HUES48 (cell line): ENCODE results near the gene SH3GLB1.
A peak's percentile ranks its signal among the peaks of the same experiment; 100 is the strongest.

ENCODE experiments used
- H3K27ac ChIP-seq: one replicate; pipeline ENCODE4 v1.7.0; 2013; ENCODE audit warnings: low read depth, low read length, inconsistent platforms
- H3K27me3 ChIP-seq: 2 replicates; pipeline ENCODE4 v1.6.1; 2013; ENCODE audit warnings: mild to moderate bottlenecking, low read length; ENCODE audit not compliant: control insufficient read depth, insufficient read depth
- H3K36me3 ChIP-seq: 2 replicates; pipeline ENCODE4 v1.6.1; 2013; ENCODE audit warnings: low read length; ENCODE audit not compliant: control insufficient read depth, insufficient read depth
- H3K4me1 ChIP-seq: 2 replicates; pipeline ENCODE4 v1.6.1; 2013; ENCODE audit warnings: mild to moderate bottlenecking, low read length; ENCODE audit not compliant: control insufficient read depth, insufficient read depth
- H3K4me3 ChIP-seq: 2 replicates; pipeline ENCODE4 v1.5.1; 2013; ENCODE audit warnings: mild to moderate bottlenecking, low read depth, low read length
- H3K9ac ChIP-seq: 2 replicates; pipeline ENCODE4 v1.6.1; 2013; ENCODE audit warnings: mild to moderate bottlenecking, low read depth, low read length, moderate library complexity
- H3K9me3 ChIP-seq: 2 replicates; pipeline ENCODE4 v1.6.1; 2013; ENCODE audit warnings: low read length; ENCODE audit not compliant: control insufficient read depth, insufficient read depth

The SH3GLB1 gene

GRCh38 chr1:86704972-86705664, 742 bp downstream of the SH3GLB1 start:
- Histone ChIP-seq H3K4me1 (peaks cover 17% of the 10 kb centered on the region), H3K27ac (peak overlapping the region; percentile 94), H3K4me3 (peak overlapping the region; percentile 81), H3K9me3 (no peaks in the 10 kb centered on the region), H3K36me3 (no peaks in the 10 kb centered on the region), H3K27me3 (peaks cover 8% of the 10 kb centered on the region), H3K9ac (peak overlapping the region; percentile 88)

- Histone ChIP-seq H3K9ac (peak overlapping the region; percentile 88), H3K27ac (peak overlapping the region; percentile 94), H3K4me3 (peak overlapping the region; percentile 81), H3K4me1 (peaks cover 17% of the 10 kb centered on the region), H3K27me3 (peaks cover 8% of the 10 kb centered on the region), H3K9me3 (no peaks in the 10 kb centered on the region), H3K36me3 (no peaks in the 10 kb centered on the region)
These were observed 1.2 kb downstream of the SH3GLB1 start for GRCh38 chr1:86705665-86705985.

- Histone ChIP-seq H3K9me3 (no peaks in the 10 kb centered on the region), H3K36me3 (no peaks in the 10 kb centered on the region), H3K4me1 (peaks cover 17% of the 10 kb centered on the region), H3K4me3 (peak overlapping the region; percentile 81), H3K27ac (peak overlapping the region; percentile 94), H3K9ac (no peak overlapping the region), H3K27me3 (peaks cover 8% of the 10 kb centered on the region)
These were observed 1.8 kb downstream of the SH3GLB1 start for GRCh38 chr1:86706018-86706635.

GRCh38 chr1:86708920-86709319, 4.5 kb downstream of the SH3GLB1 start:
- Histone ChIP-seq H3K9me3 (no peaks in the 10 kb centered on the region), H3K27me3 (no peaks in the 10 kb centered on the region), H3K4me1 (peaks cover 15% of the 10 kb centered on the region), H3K27ac (no peak overlapping the region), H3K9ac (no peak overlapping the region), H3K36me3 (no peaks in the 10 kb centered on the region), H3K4me3 (no peak overlapping the region)

GRCh38 chr1:86712088-86712860, 7.9 kb downstream of the SH3GLB1 start:
- peaks cover 7% of the 10 kb centered on the region; the same call in 1 of the 2 replicates for H3K4me1 ChIP-seq
- no peaks in the 10 kb centered on the region for H3K27me3 ChIP-seq
- H3K9ac ChIP-seq: no peak overlapping the region
- peaks cover 6% of the 10 kb centered on the region; the same call in 1 of the 2 replicates for H3K36me3 ChIP-seq
- no peaks in the 10 kb centered on the region for H3K9me3 ChIP-seq
- H3K4me3 ChIP-seq: no peak overlapping the region
- H3K27ac ChIP-seq: no peak overlapping the region

- no peaks in the 10 kb centered on the region for H3K9me3 ChIP-seq
- no peak overlapping the region for H3K4me3 ChIP-seq
- H3K36me3 ChIP-seq: peaks cover 13% of the 10 kb centered on the region; the same call in 1 of the 2 replicates
These were observed 9.1 kb downstream of the SH3GLB1 start for GRCh38 chr1:86713477-86713876.

GRCh38 chr1:86714159-86714558, 9.8 kb downstream of the SH3GLB1 start:
- H3K4me1 ChIP-seq: peaks cover 7% of the 10 kb centered on the region; the same call in 1 of the 2 replicates
- no peak overlapping the region for H3K4me3 ChIP-seq
- H3K27ac ChIP-seq: no peak overlapping the region
- H3K36me3 ChIP-seq: peaks cover 13% of the 10 kb centered on the region; the same call in 1 of the 2 replicates
- no peaks in the 10 kb centered on the region for H3K27me3 ChIP-seq
- no peaks in the 10 kb centered on the region for H3K9me3 ChIP-seq
- no peak overlapping the region for H3K9ac ChIP-seq

More at GRCh38 chr1:86713477-86713876, 9.1 kb downstream of the SH3GLB1 start:
- no peak overlapping the region for H3K27ac ChIP-seq
- H3K9ac ChIP-seq: no peak overlapping the region
- H3K27me3 ChIP-seq: no peaks in the 10 kb centered on the region
- peaks cover 7% of the 10 kb centered on the region; the same call in 1 of the 2 replicates for H3K4me1 ChIP-seq

GRCh38 chr1:86714561-86715244, 10.3 kb downstream of the SH3GLB1 start:
- Histone ChIP-seq H3K9me3 (no peaks in the 10 kb centered on the region), H3K27me3 (no peaks in the 10 kb centered on the region), H3K36me3 (peaks cover 17% of the 10 kb centered on the region; the same call in 1 of the 2 replicates)

GRCh38 chr1:86718786-86719185, 14.4 kb downstream of the SH3GLB1 start:
- Histone ChIP-seq H3K4me1 (0 out of 2 replicates have a peak, but pooled peaks cover 5% of the 10 kb centered on the region), H3K9me3 (no peaks in the 10 kb centered on the region), H3K27me3 (no peaks in the 10 kb centered on the region), H3K27ac (no peak overlapping the region), H3K36me3 (peaks cover 50% of the 10 kb centered on the region), H3K4me3 (no peak overlapping the region), H3K9ac (no peak overlapping the region)

More at GRCh38 chr1:86714561-86715244, 10.3 kb downstream of the SH3GLB1 start:
- Histone ChIP-seq H3K4me3 (no peak overlapping the region), H3K9ac (no peak overlapping the region), H3K27ac (no peak overlapping the region), H3K4me1 (peaks cover 7% of the 10 kb centered on the region; the same call in 1 of the 2 replicates)

- H3K36me3 ChIP-seq: peaks cover 47% of the 10 kb centered on the region
- H3K27me3 ChIP-seq: no peaks in the 10 kb centered on the region
- no peaks in the 10 kb centered on the region for H3K9me3 ChIP-seq
- H3K4me3 ChIP-seq: no peak overlapping the region
- no peak overlapping the region for H3K9ac ChIP-seq
- H3K27ac ChIP-seq: no peak overlapping the region
- no peaks in the 10 kb centered on the region for H3K4me1 ChIP-seq
These were observed 27.0 kb downstream of the SH3GLB1 start for GRCh38 chr1:86731416-86731815.
